Neural cell (in vitro differentiated cells): ENCODE measurements around the gene KRT74.

Source experiments
- EZH2 ChIP-seq: fragments of 200-600, 300-800 bp; shearing (Covaris generic), sonication (generic); IDR thresholded peaks from 2 replicates; pipeline ENCODE4 v1.6.1; 2014; ENCODE audit warnings: antibody characterized with exemption, low read length, borderline replicate concordance, mild to moderate bottlenecking; ENCODE audit not compliant: insufficient read depth, poor library complexity, severe bottlenecking
- POLR2AphosphoS5 ChIP-seq: IDR thresholded peaks from 2 replicates; pipeline ENCODE4 v1.6.1; 2012
- RAD21 ChIP-seq: fragments of 450-650 bp; conservative IDR thresholded peaks from 2 replicates; pipeline ENCODE4 v1.6.1; 2014; ENCODE audit warnings: antibody characterized with exemption, mild to moderate bottlenecking, moderate library complexity
- TF ChIP-seq, protein P1 (sequence below): fragments of 450-650 bp; IDR thresholded peaks from 2 replicates; pipeline ENCODE4 v1.5.1; 2014; ENCODE audit warnings: antibody characterized with exemption, mild to moderate bottlenecking, moderate library complexity; ENCODE audit not compliant: poor library complexity, severe bottlenecking

DNA sequence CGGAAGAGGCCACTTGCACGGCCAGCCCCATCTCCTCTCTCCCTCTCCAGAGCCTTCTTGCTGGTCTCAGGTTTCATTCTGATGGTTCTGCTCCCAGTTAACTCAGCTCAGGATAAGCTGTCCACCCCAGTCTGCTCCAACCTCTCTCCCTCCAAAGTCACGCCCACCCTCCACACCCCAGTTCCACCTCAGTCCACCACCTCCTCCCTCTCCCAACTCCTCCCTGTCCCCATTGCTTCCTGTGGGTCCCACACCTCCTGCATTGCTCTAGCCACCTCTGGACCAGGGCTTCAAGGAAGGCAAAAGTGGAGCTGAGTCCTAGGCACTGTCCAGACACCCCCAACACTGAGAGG is 33.8 kb downstream of the KRT74 start:
- TF ChIP-seq, protein P1, sequence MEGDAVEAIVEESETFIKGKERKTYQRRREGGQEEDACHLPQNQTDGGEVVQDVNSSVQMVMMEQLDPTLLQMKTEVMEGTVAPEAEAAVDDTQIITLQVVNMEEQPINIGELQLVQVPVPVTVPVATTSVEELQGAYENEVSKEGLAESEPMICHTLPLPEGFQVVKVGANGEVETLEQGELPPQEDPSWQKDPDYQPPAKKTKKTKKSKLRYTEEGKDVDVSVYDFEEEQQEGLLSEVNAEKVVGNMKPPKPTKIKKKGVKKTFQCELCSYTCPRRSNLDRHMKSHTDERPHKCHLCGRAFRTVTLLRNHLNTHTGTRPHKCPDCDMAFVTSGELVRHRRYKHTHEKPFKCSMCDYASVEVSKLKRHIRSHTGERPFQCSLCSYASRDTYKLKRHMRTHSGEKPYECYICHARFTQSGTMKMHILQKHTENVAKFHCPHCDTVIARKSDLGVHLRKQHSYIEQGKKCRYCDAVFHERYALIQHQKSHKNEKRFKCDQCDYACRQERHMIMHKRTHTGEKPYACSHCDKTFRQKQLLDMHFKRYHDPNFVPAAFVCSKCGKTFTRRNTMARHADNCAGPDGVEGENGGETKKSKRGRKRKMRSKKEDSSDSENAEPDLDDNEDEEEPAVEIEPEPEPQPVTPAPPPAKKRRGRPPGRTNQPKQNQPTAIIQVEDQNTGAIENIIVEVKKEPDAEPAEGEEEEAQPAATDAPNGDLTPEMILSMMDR, result no peak
- TF ChIP-seq EZH2 (no peak), POLR2AphosphoS5 (no peak), RAD21 (no peak)
